NB4 (cell line): ENCODE measurements around the gene MSN.

Experiments used
- DNase-seq: peaks from one replicate; pipeline ENCODE4 v3.0.0; 2010; ENCODE audit warnings: low read depth
- H3K4me3 ChIP-seq: one replicate; pipeline ENCODE4 v1.5.1; 2011; ENCODE audit warnings: mild to moderate bottlenecking, low read depth, low read length, moderate library complexity
- MAX ChIP-seq: IDR thresholded peaks from 2 replicates; pipeline ENCODE4 v1.6.1; 2011; ENCODE audit warnings: low read depth, low read length
- MYC ChIP-seq: IDR thresholded peaks from 2 replicates; pipeline ENCODE4 v1.6.1; 2011; ENCODE audit warnings: low read depth, low read length
- POLR2A ChIP-seq: IDR thresholded peaks from 2 replicates; pipeline ENCODE4 v1.6.1; 2011; ENCODE audit warnings: mild to moderate bottlenecking; ENCODE audit not compliant: insufficient read length; ENCODE audit errors: extremely low read depth
- TF ChIP-seq, protein P1 (sequence below): IDR thresholded peaks from one replicate; pipeline ENCODE4 v1.5.1; 2012; ENCODE audit warnings: low read depth, low read length

Gene MSN

DNA sequence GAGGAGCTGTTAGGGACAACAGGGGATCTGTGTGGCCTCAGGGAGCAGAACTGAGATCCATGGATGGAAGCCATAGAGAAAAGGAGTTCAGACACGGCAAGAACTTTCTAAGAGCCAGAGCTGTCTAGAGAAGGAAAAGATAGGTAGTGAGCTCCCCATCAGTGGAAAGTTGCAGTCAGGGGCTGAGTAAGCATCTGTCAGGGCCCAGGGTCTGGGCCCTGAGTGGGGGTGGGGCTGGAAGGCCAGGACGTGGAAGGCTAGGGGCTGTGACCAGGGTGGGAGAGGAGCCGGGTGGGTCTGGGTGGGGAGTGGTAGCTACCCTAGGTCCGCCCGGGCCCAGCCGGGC lies 324 bp upstream of the MSN start:
- no peak for TF ChIP-seq MYC
- peak; percentile 52 for TF ChIP-seq MAX
- no peak for TF ChIP-seq POLR2A
- TF ChIP-seq, protein P1, sequence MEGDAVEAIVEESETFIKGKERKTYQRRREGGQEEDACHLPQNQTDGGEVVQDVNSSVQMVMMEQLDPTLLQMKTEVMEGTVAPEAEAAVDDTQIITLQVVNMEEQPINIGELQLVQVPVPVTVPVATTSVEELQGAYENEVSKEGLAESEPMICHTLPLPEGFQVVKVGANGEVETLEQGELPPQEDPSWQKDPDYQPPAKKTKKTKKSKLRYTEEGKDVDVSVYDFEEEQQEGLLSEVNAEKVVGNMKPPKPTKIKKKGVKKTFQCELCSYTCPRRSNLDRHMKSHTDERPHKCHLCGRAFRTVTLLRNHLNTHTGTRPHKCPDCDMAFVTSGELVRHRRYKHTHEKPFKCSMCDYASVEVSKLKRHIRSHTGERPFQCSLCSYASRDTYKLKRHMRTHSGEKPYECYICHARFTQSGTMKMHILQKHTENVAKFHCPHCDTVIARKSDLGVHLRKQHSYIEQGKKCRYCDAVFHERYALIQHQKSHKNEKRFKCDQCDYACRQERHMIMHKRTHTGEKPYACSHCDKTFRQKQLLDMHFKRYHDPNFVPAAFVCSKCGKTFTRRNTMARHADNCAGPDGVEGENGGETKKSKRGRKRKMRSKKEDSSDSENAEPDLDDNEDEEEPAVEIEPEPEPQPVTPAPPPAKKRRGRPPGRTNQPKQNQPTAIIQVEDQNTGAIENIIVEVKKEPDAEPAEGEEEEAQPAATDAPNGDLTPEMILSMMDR: no peak
- H3K4me3 ChIP-seq: peak overlapping the region; percentile 50
- no peak for DNase-seq

DNA sequence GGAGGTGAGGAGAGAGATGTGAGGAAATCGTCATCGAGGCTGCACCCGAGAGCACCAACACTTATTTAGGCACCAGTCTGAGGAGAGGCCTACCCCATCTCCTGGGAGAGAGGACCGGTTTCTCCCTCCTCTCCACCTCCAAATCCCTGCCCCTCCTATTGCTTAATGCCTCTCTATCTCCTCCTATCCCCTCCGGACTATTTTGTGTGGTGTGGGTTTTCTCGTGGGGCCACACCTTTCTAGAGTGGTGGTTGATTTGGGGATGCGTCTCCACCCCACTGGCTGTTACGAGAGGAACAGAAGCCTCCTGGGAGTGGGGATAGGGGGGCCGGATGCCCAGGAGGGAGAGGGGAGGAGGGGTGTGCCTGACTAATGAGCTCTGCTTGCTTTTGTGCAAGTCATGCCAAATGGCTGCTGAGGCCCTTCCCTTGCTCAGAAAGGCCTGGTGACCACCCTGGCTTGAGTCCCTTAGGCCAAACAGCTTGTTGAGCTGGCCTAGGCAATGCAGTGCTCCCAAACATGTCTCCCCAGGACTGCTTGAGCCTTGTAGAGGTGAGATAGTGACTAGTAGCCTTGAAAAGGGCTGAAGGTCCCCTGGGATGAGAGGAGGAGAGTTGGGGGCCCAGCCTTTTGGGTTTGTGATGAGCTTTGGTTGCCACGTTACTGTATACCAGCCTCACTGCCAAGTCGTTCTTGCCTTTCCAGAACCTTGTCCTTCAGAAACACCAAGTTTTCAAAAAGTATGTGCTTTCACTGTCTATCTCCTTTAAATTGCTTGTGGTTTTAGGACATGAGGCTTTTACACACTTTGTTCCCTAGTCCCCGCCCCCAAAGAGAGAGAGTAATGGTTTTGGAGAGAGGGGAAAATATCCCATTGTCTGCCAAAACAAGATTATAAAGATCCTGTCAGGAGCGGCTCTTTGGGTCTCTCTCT lies 1.2 kb downstream of the MSN start:
- TF ChIP-seq, protein P1: no peak
- no peak for TF ChIP-seq POLR2A
- TF ChIP-seq MAX: peak; percentile 54
- TF ChIP-seq MYC: peak; percentile 59
- DNase-seq: peak; percentile 94
- peak overlapping the region; percentile 90 for H3K4me3 ChIP-seq

DNA sequence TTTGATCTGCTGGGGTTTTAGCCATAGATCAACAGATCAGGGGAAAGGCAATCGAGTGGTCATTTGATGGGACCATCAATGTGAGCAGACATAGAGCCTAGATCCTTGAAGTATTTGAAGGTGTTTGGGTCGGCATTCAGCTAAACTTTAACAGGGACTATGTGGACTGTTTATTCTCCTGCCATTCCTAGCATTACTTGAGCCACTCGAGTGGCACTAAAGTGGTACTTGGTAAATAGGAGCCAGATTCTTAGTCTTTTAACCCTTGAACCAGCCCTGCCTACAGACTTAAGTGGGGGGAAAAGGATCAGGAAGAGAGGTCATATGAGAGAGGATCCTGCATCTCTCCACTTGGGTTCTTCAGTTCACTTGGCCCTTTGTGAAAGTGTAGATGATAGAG lies 3.8 kb downstream of the MSN start:
- H3K4me3 ChIP-seq: peak overlapping the region; percentile 66
- TF ChIP-seq, protein P1: no peak
- TF ChIP-seq POLR2A: no peak
- no peak for TF ChIP-seq MAX
- TF ChIP-seq MYC: no peak
- DNase-seq: no peak

GRCh38 chrX:65671966-65672365 lies 4.5 kb downstream of the MSN start:
- TF ChIP-seq, protein P1: no peak
- no peak for DNase-seq

GRCh38 chrX:65673857-65674203 lies 6.4 kb downstream of the MSN start:
- H3K4me3 ChIP-seq: peak overlapping the region; percentile 66
- no peak for DNase-seq
- no peak for TF ChIP-seq MYC
- no peak for TF ChIP-seq POLR2A
- TF ChIP-seq, protein P1: no peak
- TF ChIP-seq MAX: no peak

More at GRCh38 chrX:65671966-65672365, 4.5 kb downstream of the MSN start:
- H3K4me3 ChIP-seq: peak overlapping the region; percentile 66
